ENCODE results near the gene STUB1.

STUB1 gene

DNA sequence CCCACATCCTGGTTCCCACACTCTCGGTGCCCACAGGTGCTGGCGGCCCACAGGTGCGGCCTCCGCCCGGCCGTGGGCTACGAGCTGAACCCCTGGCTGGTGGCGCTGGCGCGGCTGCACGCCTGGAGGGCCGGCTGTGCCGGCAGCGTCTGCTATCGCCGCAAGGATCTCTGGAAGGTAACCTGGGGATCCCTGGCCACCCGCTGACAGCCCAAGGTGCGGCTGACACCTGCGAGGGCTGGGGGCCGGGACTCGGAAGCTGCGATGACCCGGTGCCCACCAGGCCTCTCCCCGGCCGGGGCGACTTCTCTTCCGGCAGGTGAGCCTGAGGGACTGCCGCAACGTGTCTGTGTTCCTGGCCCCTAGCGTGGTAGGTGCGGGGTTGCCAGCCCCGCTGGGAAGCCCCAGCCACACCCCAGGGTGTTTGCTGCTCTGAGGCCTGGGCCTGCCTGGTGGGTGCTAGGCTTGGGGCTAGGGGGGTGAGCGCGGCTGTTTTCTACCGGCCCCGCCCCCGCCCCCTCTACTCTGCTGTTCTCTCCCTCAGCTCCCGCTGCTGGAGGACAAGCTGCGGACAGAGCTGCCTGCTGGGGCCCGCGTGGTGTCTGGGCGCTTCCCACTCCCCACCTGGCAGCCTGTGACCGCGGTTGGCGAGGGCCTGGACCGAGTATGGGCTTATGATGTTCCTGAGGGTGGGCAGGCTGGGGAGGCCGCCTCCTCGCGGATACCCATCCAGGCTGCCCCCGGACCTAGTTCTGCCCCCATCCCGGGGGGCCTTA is 41.7 kb downstream of the STUB1 start:
- no peak for TF ChIP-seq TAF1 (IDR thresholded peaks at IDR 0.05; ENCODE audit: low read depth, low read length)
- TF ChIP-seq SPI1 (IDR thresholded peaks at IDR 0.05; ENCODE audit: low read depth, low read length): no peak
- FAIRE-seq (no peak), DNase-seq (ENCODE audit: insufficient read length, low spot score) (no peak)

- DNase-seq (ENCODE audit: insufficient read length, low spot score) (no peak), FAIRE-seq (no peak)
- no peak for TF ChIP-seq POU2F2 (IDR thresholded peaks at IDR 0.05; ENCODE audit: low read depth, low read length)
- no peak for TF ChIP-seq POLR2A (IDR thresholded peaks at IDR 0.05; ENCODE audit: low read depth, low read length)
- no peak for TF ChIP-seq PAX5 (IDR thresholded peaks at IDR 0.05; ENCODE audit: insufficient read depth, low read length, severe bottlenecking)
- no peak for TF ChIP-seq SPI1 (IDR thresholded peaks at IDR 0.05; ENCODE audit: low read depth, low read length)
- TF ChIP-seq TAF1 (IDR thresholded peaks at IDR 0.05; ENCODE audit: low read depth, low read length): no peak
Observed at GRCh38 chr16:722835-723633, 42.8 kb downstream of the STUB1 start.

DNA sequence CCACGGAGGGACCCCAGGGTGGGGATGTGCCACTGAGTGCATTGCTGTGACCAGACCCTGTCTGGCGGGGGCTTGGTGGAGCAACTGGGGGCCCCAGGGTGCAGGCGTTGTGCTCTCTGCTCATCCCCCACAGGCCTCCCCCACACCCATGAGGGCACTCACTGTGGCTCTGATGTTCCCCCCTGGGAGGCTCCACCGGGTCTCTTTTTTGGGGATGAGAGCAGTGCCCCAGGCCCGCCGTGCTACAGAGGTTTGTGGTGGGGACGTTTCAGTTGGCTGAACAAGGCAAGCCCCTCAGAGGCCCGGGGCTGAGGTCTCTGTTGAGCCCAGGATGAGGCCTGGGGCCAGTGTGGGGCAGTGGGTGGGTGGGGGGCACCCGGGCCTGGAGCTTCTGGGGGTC is 43.5 kb downstream of the STUB1 start:
- FAIRE-seq: no peak
- no peak for TF ChIP-seq POLR2A (IDR thresholded peaks at IDR 0.05; ENCODE audit: low read depth, low read length)
- no peak for TF ChIP-seq PAX5 (IDR thresholded peaks at IDR 0.05; ENCODE audit: insufficient read depth, low read length, severe bottlenecking)
- TF ChIP-seq SPI1 (IDR thresholded peaks at IDR 0.05; ENCODE audit: low read depth, low read length): no peak
- TF ChIP-seq POLR2AphosphoS5 (IDR thresholded peaks at IDR 0.05; ENCODE audit: low read depth, low read length): no peak
- TF ChIP-seq TAF1 (IDR thresholded peaks at IDR 0.05; ENCODE audit: low read depth, low read length): no peak
- no peak for TF ChIP-seq POU2F2 (IDR thresholded peaks at IDR 0.05; ENCODE audit: low read depth, low read length)
- no peak for DNase-seq (ENCODE audit: insufficient read length, low spot score)

- FAIRE-seq (no peak), DNase-seq (ENCODE audit: insufficient read length, low spot score) (no peak)
- TF ChIP-seq TAF1 (IDR thresholded peaks at IDR 0.05; ENCODE audit: low read depth, low read length): no peak
- no peak for TF ChIP-seq SPI1 (IDR thresholded peaks at IDR 0.05; ENCODE audit: low read depth, low read length)
- no peak for TF ChIP-seq POLR2A (IDR thresholded peaks at IDR 0.05; ENCODE audit: low read depth, low read length)
- no peak for TF ChIP-seq POLR2AphosphoS5 (IDR thresholded peaks at IDR 0.05; ENCODE audit: low read depth, low read length)
- TF ChIP-seq POU2F2 (IDR thresholded peaks at IDR 0.05; ENCODE audit: low read depth, low read length): no peak
- no peak for TF ChIP-seq PAX5 (IDR thresholded peaks at IDR 0.05; ENCODE audit: insufficient read depth, low read length, severe bottlenecking)
Observed at GRCh38 chr16:724188-725040, 44.2 kb downstream of the STUB1 start.

DNA sequence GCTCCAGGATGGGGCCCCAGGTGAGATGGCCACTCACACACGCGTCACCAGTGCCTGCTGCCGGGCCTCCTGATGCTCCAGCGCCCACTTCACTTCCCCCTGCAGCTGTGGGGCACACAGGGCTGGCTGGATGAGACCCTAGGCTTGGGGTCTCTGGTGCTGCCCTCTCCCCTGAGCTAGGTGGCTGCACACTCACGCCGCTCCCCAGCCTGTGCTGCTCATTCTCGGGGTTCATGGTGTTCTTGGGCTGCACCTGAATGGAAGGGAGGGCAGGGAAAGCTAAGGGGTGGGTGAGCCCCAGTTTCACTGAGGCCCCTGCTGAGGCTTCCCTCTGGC is 44.8 kb downstream of the STUB1 start:
- no peak for DNase-seq (ENCODE audit: insufficient read length, low spot score)
- FAIRE-seq: no peak
- TF ChIP-seq PAX5 (IDR thresholded peaks at IDR 0.05; ENCODE audit: insufficient read depth, low read length, severe bottlenecking) (no peak), POLR2AphosphoS5 (IDR thresholded peaks at IDR 0.05; ENCODE audit: low read depth, low read length) (no peak), POU2F2 (IDR thresholded peaks at IDR 0.05; ENCODE audit: low read depth, low read length) (no peak), TAF1 (IDR thresholded peaks at IDR 0.05; ENCODE audit: low read depth, low read length) (no peak), POLR2A (IDR thresholded peaks at IDR 0.05; ENCODE audit: low read depth, low read length) (no peak), SPI1 (IDR thresholded peaks at IDR 0.05; ENCODE audit: low read depth, low read length) (no peak)

- DNase-seq (ENCODE audit: insufficient read length, low spot score) (no peak), FAIRE-seq (no peak)
- no peak for TF ChIP-seq PAX5 (IDR thresholded peaks at IDR 0.05; ENCODE audit: insufficient read depth, low read length, severe bottlenecking)
- no peak for TF ChIP-seq POLR2AphosphoS5 (IDR thresholded peaks at IDR 0.05; ENCODE audit: low read depth, low read length)
Observed at GRCh38 chr16:725463-726187, 45.4 kb downstream of the STUB1 start.

GRCh38 chr16:726188-726437 is 45.9 kb downstream of the STUB1 start:
- FAIRE-seq (no peak), DNase-seq (ENCODE audit: insufficient read length, low spot score) (no peak)
- TF ChIP-seq PAX5 (IDR thresholded peaks at IDR 0.05; ENCODE audit: insufficient read depth, low read length, severe bottlenecking) (no peak), POU2F2 (IDR thresholded peaks at IDR 0.05; ENCODE audit: low read depth, low read length) (no peak)

DNA sequence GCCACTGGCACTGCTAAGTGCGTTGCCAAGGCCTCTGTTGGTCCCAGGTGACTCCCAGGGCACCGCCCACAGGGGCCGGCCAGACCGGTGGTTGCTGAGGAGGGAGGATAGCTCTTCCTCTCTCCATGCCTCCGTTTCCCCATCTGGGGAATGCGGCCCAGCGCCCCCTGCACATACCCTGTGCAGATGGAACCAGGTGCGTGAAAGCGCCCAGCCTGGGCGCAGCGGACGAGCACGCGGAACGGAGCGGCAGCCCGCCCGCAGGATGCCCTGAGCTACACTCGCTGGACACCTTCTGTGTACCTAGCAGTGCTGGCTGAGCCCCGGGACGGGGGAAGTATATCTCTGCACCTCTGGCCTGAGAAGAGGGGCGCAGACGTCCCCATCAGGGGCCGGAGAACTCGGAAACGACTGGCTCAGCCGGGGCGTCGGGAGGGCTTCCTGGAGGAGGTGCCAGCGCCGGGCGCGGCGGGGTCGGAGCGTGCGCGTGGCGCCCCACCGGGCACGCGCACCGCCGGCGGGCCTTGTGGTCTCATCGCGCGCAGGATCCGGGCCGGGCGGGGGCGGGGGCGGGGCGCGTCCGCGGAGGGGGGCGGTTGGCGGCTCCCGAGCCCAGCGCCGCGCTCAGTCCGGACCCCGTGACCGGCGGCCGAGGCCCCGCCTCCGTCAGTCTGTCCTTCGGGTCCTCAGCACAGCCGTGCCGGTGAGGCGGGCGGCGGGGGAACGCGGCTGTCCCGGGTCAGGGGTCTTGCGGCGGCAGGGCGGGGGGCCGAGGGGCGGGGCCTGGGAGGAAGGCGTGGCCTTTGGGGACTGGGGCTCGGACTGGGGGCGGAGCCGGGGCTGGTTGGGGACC is 46.5 kb downstream of the STUB1 start, which contains the start of the genes CCDC78 and HAGHL:
CCDC78 (minus strand) TSS at position 6 of the 853 bp plus-strand sequence. CDS start 76 bp downstream, outside the sequence.
HAGHL (plus strand) TSS at position 669 of the 853 bp plus-strand sequence. CDS start 404 bp downstream, outside the sequence.
- TF ChIP-seq TAF1 (IDR thresholded peaks at IDR 0.05; ENCODE audit: low read depth, low read length) (no peak), POLR2A (IDR thresholded peaks at IDR 0.05; ENCODE audit: low read depth, low read length) (no peak; the same call in 1 of the 2 replicates), PAX5 (IDR thresholded peaks at IDR 0.05; ENCODE audit: insufficient read depth, low read length, severe bottlenecking) (no peak), POU2F2 (IDR thresholded peaks at IDR 0.05; ENCODE audit: low read depth, low read length) (no peak), SPI1 (IDR thresholded peaks at IDR 0.05; ENCODE audit: low read depth, low read length) (no peak), POLR2AphosphoS5 (IDR thresholded peaks at IDR 0.05; ENCODE audit: low read depth, low read length) (no peak)
- peak; percentile 95 for FAIRE-seq
- DNase-seq (ENCODE audit: insufficient read length, low spot score): peak; percentile 78
